RWPE2 (cell line): ENCODE results near the gene DNAJB13.

Experiments used
- ATAC-seq: fragments of 200-7000 bp; cut with Tn5 transposase; 3 replicates; pipeline ENCODE4 v1.9.1; 2021; ENCODE audit warnings: low read depth
- DNase-seq: peaks from one replicate; pipeline ENCODE4 v3.0.0-alpha.2; 2020; ENCODE audit warnings: low spot score
- H3K27ac ChIP-seq: fragments of 450-650 bp; 2 replicates; pipeline ENCODE4 v1.5.1; 2017; ENCODE audit warnings: mild to moderate bottlenecking; ENCODE audit not compliant: poor library complexity, severe bottlenecking
- H3K27me3 ChIP-seq: fragments of 250-450 bp; sonication (Bioruptor Pico); 2 replicates; pipeline ENCODE4 v1.5.1; 2021; ENCODE audit warnings: mild to moderate bottlenecking, moderate library complexity; ENCODE audit not compliant: insufficient read depth, poor library complexity, severe bottlenecking
- H3K36me3 ChIP-seq: fragments of 250-450 bp; sonication (Bioruptor Pico); 2 replicates; pipeline ENCODE4 v1.5.1; 2020; ENCODE audit warnings: low read depth, mild to moderate bottlenecking, moderate library complexity
- H3K4me1 ChIP-seq: fragments of 250-450 bp; sonication (Bioruptor Pico); 2 replicates; pipeline ENCODE4 v1.5.1; 2021; ENCODE audit warnings: mild to moderate bottlenecking, moderate library complexity; ENCODE audit not compliant: insufficient read depth, poor library complexity, severe bottlenecking
- H3K4me3 ChIP-seq: fragments of 250-450 bp; sonication (Bioruptor Pico); 2 replicates; pipeline ENCODE4 v1.5.1; 2021; ENCODE audit warnings: mild to moderate bottlenecking, moderate library complexity; ENCODE audit not compliant: severe bottlenecking
- H3K9me3 ChIP-seq: fragments of 250-450 bp; sonication (Bioruptor Pico); 2 replicates; pipeline ENCODE4 v1.5.1; 2021; ENCODE audit warnings: mild to moderate bottlenecking, moderate library complexity; ENCODE audit not compliant: severe bottlenecking
- CTCF ChIP-seq: fragments of 450-650 bp; IDR thresholded peaks from one replicate; pipeline ENCODE4 v1.5.1; 2017; ENCODE audit warnings: mild to moderate bottlenecking, moderate library complexity; ENCODE audit not compliant: poor library complexity, severe bottlenecking

The DNAJB13 gene

GRCh38 chr11:73980001-73980961, 29.5 kb downstream of the DNAJB13 start:
- DNase-seq (no peak), ATAC-seq (no peak)
- peaks cover 11% of the 10 kb centered on the region for H3K4me1 ChIP-seq
- no peak for TF ChIP-seq CTCF
- H3K9me3 ChIP-seq: no peaks in the 10 kb centered on the region
- no peaks in the 10 kb centered on the region for H3K27me3 ChIP-seq
- no peak overlapping the region for H3K4me3 ChIP-seq
- peak overlapping the region; percentile 9 for H3K27ac ChIP-seq
- H3K36me3 ChIP-seq: no peaks in the 10 kb centered on the region

- H3K27ac ChIP-seq: no peak overlapping the region
Measured at GRCh38 chr11:73981051-73981805, 30.4 kb downstream of the DNAJB13 start.

GRCh38 chr11:73982595-73982989, 31.8 kb downstream of the DNAJB13 start, which contains the start of gene UCP2:
Gene UCP2, minus strand, starts transcription at chr11:73982843. Its CDS starts 4,465 bp downstream, at chr11:73978378.
- Histone ChIP-seq H3K27me3 (no peaks in the 10 kb centered on the region), H3K4me1 (peaks cover 11% of the 10 kb centered on the region), H3K9me3 (no peaks in the 10 kb centered on the region), H3K36me3 (no peaks in the 10 kb centered on the region), H3K27ac (peak within 1 kb of the TSS; percentile 59), H3K4me3 (peak within 1 kb of the TSS; percentile 45)
- TF ChIP-seq CTCF: no peak
- no peak for DNase-seq
- peak; percentile 79 for ATAC-seq

More at GRCh38 chr11:73981051-73981805, 30.4 kb downstream of the DNAJB13 start:
- no peak for TF ChIP-seq CTCF
- Histone ChIP-seq H3K36me3 (no peaks in the 10 kb centered on the region), H3K27me3 (no peaks in the 10 kb centered on the region), H3K4me3 (no peak overlapping the region), H3K9me3 (no peaks in the 10 kb centered on the region), H3K4me1 (peaks cover 11% of the 10 kb centered on the region)
- DNase-seq (no peak), ATAC-seq (no peak)

GRCh38 chr11:73982990-73983740, 32.3 kb downstream of the DNAJB13 start:
- peak overlapping the region; percentile 59 for H3K27ac ChIP-seq
- no peaks in the 10 kb centered on the region for H3K9me3 ChIP-seq
- no peaks in the 10 kb centered on the region for H3K27me3 ChIP-seq
- DNase-seq (peak; percentile 87), ATAC-seq (peak; percentile 91)
- peak overlapping the region; percentile 45 for H3K4me3 ChIP-seq
- no peaks in the 10 kb centered on the region for H3K36me3 ChIP-seq
- H3K4me1 ChIP-seq: peaks cover 11% of the 10 kb centered on the region
- TF ChIP-seq CTCF: no peak
